HG03469 (cell line): ENCODE data around the gene CRKL.

Experiments used
- ATAC-seq: cut with Tn5 transposase; IDR thresholded peaks from one replicate; pipeline ENCODE4 v1.9.1; 2021; ENCODE audit warnings: mild to moderate bottlenecking, moderate library complexity, moderate number of reproducible peaks; ENCODE audit not compliant: unreplicated experiment

The CRKL gene

GRCh38 chr22:20979243-20979809 is 62.1 kb downstream of the CRKL start:
- no peak for ATAC-seq

- no peak for ATAC-seq
These were observed 62.8 kb downstream of the CRKL start for GRCh38 chr22:20979940-20980453.

GRCh38 chr22:20980523-20980922 is 63.3 kb downstream of the CRKL start:
- ATAC-seq = no peak

DNA sequence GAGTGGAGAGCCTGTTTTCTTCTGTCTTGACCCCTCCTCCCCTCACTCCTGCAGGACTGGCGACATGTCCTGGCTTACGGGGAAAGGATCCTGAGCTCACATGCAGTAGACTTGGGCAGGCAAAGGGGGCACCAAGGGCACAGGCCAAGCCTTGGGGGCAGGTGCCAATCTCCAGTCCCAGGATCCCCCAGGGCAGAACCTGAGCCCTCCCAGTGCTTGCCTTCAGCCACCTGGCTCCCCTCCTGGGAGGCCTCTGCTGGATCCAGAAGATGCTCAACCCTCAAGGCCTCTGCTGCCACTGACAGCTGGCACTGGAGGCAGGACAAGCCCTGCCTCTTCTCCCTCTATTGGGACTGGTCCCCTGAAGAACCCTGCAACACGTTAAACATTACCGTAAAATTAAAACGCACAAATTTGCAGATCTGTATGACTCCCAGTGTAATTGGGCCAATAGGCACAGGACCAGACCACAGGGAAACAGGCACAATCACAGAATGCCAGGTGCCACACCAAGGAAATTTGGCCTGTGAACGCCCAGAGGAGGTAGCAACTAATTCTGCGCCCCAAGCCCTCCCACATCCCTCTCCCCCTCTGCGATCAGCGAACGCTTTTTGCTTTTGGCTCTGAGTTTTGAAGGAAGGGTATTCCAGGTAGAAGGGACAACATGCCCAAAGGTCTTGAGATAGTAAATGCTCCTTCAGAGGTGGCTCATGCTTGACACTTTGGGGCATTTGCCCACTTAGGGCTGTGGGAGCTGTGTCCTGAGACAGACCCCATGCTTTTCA is 63.9 kb downstream of the CRKL start:
- ATAC-seq = no peak

DNA sequence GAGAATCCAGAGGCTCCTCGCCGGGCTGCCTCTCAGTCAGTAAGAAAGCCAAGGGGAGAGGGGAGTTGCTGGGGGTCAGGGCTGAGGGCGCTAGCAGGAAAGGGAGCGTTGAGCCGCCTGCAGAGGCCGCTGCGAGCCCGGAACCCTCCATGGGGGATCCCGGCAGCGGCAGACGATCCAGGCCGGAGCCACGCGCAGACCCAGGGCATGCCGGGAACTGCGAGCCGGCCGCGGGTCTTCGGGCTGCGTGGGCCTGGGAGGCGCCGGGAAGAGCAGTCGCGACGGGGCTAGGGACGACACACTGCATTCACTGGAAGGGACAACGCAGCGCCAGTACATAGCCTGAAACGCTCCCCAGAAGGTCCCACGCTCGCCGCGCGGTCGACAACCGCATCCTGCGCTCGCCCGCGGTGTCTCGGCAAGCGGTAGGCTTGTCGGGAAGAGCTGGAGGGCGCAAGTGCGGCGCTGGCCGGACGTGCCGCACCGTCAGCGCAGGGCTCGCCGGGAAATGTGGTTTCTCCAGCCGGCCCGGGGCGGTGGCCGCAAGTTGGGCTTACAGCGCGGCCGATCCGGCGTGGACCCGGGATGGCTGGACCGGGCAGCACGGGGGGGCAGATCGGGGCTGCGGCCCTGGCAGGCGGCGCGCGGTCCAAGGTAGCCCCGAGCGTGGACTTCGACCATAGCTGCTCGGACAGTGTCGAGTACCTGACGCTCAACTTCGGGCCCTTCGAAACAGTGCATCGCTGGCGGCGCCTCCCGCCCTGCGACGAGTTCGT is 64.8 kb downstream of the CRKL start, which contains the start of gene LZTR1:
Gene LZTR1, plus strand, starts transcription at position 511 of the 776 bp plus-strand sequence. Its CDS starts 75 bp downstream, at position 586.
- peak; percentile 45 for ATAC-seq

GRCh38 chr22:20982563-20982882 is 65.3 kb downstream of the CRKL start:
- no peak for ATAC-seq

- no peak for ATAC-seq
These were observed 66.0 kb downstream of the CRKL start for GRCh38 chr22:20983081-20983771.

DNA sequence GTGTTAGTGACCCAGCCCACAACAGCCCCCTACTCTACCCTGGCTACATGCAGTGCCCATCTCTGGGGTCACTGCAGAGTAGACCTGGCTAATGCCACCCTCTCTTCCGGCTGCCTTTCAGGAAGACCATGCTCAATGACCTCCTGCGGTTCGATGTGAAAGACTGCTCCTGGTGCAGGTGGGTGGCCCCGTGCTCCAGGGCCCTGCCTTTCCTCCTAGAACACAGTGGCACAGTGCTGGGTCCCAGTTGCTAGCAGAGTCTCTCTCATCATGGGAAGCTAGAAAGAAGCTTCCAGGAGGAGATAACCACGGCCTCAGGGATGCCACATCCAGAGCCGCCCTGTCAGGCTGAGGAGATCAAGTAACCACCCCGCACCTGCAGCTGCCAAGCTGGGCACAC is 68.5 kb downstream of the CRKL start:
- ATAC-seq = no peak

- no peak for ATAC-seq
These were observed 69.2 kb downstream of the CRKL start for GRCh38 chr22:20986365-20986764.

GRCh38 chr22:20987375-20987774 is 70.2 kb downstream of the CRKL start:
- no peak for ATAC-seq

DNA sequence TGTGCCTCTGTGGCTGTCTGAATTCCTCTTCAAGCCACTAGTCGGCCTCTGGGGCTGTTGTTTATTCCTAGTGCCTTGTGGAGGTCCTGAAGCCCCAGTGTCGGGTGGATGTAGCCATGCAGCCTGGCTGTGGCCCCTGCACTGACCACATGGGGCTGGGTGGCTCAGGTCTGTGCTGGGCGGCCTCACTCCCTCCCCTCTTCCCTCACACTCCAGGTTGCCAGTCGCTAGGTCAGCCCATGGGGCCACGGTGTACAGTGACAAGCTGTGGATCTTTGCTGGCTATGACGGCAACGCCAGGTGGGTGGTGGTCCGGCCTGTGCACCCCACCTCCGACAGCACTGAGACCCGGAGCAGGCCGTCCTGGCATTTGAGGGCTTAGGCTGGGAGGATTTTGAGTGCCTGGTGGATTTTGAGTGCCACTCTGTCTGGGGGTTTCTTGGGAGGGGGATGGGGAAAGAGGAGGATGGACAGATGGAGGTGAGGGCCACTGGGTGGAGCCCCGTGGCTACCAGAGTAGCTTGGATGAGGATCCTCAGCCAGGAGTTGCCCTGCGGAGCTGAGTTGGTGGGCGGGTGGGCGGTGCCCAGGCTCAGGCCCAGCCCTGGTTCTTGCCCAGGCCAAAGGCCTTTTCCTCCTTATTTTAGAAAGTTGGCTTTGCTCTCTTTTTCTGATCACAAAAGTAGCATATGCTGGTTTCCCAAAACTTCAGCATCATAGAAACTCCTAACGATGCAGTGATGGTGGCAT is 71.5 kb downstream of the CRKL start:
- no peak for ATAC-seq

DNA sequence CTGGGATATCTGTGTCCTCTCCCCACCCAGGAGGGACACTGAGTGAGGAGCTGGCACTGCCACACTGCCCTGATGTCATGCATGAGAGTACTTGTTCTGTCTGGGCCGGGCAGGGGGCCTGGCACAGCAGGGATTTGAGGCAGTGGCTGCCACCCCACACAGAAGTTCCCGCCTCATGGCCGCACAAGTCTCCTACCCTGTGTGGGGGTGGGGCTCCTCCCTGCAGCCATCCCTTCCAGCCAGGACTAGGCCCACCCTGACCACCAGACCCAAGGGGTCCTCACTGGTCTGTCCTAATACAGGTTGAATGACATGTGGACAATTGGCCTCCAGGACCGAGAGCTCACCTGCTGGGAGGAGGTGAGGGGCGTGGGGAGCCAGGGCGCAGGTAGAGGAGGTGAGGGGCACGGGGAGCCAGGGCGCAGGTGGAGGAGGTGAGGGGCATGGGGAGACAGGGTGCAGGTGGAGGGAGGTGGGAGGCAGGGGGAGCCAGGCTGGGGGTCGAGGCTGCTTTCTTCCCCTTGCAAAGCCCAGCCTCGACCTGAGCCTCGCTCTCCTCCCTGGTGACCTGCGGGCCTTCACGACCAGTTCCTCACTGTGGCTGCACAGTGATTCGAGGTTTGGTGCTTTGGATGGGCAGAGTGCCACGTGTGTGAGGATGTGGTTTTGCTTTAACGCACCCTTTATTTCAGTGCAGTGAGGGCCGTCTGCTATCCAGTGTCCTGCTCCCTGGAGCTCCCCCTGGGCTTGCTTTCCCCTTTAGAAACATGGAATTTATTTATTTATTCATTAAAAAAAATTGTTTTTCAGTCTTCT is 72.3 kb downstream of the CRKL start:
- ATAC-seq = no peak

DNA sequence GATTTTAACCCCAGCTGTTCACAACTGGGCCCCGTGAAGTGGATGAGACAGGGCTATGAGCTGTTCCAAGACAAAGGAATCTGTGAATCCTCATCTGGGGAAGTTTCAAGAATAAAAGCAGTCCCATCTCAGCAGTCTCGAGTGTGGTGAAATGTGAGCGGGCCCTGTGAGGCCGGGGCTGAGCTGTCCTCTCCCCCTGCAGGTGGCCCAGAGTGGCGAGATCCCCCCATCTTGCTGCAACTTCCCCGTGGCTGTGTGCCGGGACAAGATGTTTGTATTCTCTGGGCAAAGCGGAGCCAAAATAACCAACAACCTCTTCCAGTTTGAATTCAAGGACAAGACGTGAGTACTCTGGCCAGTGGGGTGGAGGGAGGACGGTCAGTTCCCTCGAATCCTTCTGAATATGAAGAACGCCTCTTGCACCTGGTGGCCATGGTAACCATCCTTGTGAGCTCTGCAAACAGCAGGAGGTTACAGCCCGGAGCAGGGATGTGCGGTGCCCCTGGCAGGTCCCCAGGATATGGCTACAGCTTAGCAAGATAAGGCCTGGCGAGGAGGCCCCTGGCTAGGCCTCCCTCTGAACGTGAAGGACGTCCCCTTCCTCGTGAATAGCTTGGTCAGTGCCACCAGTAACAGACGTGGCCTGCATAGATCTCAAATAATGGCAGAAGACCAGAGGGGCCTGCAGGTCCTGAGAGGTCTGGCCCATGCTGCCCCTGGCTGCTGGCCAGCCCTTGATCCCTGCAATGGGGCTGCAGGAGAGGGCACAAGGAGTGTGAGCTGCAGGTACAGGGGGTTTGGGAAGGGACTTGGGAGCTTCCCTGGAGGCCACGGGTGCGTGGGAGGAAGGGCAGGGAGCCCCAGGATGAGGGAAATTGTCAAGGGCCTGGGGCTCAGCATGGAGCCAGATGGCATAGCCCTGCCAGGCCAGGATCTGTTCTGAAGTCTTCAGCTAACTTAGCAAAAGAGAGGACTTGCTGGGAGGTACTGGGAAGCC is 73.3 kb downstream of the CRKL start:
- no peak for ATAC-seq

DNA sequence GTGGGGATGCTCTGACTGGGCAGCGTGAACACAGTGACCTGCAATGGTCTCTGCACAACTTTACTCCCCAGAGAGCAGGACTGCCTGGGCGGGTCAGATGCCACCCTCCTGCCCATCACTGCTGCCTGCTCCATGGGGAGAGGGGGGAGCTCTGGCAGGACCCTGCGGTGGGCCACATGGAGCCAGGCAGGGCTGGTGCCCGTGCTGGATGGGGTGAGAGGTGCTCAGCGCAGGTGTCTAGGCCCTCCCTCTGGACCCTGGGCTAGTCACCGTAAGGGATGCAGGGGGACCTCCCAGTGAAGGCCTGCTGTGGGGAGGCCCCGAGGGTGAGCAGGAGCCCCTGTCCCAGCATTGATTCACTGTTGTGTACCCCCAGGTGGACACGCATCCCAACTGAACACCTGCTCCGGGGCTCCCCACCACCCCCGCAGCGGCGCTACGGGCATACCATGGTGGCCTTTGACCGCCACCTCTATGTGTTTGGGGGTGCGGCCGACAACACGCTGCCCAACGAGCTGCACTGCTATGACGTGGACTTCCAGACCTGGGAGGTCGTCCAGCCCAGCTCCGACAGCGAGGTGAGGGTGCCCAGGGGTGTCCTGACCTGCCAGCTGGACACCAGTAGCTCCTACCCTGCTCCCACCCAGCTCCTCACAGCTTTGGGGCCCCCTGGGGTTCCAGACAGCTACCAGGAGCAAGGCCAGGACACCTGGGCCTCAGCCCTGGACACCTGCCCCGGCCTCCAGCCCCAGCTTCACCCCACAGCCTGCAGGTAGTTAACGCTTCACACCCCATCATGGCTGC is 74.2 kb downstream of the CRKL start:
- no peak for ATAC-seq

DNA sequence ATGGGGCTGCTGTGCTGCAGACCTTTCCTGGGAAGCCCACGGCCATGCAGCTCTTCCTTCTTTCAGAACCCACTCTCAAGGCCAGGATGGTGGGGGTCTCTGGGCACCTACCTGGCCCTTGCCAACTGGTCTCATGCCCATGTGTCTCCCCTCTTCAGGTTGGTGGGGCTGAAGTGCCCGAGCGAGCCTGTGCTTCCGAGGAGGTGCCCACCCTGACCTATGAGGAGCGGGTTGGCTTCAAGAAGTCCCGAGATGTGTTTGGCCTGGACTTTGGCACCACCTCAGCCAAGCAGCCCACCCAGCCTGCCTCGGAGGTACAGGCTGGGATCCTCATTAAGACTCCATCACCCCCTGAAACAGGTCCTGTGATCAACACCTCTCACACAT is 74.8 kb downstream of the CRKL start:
- ATAC-seq = no peak

DNA sequence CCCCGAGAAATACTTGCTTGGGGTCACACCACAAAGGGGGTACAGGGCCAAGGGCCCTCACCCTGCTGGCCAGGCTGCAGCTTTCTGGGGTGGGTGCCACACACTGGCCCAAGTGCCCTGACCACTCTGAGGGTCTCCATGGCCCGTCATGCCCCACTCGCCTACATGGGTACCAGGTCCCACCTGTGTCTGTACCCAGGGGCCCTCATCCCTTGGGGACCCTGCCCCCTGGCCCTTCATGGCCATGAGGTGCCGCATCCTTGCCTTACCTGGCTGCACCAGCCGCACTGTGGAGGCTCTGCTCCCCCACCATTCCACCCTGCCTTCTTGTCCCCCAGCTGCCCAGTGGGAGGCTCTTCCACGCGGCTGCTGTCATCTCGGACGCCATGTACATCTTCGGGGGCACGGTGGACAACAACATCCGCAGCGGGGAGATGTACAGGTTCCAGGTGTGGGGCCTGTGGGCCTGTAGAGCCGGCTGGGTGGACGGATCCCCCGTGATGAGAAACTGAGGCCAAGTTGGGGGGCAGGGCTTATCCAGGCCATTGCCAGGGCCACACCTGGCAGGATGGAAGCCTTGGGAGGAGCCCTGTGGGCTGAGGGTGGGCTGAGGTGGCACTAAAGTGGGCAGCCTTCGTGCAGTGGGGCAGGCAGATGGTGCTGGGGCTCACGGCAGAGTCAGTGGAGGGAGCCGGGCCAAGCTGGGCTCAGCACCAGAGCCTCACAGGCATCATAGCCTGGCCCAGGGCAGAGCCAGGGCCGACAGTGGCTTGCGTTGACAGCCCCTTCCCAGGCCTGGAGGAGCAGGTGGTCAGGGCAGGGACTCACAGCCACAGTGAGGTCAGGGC is 75.5 kb downstream of the CRKL start:
- ATAC-seq = no peak
